ENCODE data around the gene PLD3.

PLD3 gene, protein sequence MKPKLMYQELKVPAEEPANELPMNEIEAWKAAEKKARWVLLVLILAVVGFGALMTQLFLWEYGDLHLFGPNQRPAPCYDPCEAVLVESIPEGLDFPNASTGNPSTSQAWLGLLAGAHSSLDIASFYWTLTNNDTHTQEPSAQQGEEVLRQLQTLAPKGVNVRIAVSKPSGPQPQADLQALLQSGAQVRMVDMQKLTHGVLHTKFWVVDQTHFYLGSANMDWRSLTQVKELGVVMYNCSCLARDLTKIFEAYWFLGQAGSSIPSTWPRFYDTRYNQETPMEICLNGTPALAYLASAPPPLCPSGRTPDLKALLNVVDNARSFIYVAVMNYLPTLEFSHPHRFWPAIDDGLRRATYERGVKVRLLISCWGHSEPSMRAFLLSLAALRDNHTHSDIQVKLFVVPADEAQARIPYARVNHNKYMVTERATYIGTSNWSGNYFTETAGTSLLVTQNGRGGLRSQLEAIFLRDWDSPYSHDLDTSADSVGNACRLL

DNA sequence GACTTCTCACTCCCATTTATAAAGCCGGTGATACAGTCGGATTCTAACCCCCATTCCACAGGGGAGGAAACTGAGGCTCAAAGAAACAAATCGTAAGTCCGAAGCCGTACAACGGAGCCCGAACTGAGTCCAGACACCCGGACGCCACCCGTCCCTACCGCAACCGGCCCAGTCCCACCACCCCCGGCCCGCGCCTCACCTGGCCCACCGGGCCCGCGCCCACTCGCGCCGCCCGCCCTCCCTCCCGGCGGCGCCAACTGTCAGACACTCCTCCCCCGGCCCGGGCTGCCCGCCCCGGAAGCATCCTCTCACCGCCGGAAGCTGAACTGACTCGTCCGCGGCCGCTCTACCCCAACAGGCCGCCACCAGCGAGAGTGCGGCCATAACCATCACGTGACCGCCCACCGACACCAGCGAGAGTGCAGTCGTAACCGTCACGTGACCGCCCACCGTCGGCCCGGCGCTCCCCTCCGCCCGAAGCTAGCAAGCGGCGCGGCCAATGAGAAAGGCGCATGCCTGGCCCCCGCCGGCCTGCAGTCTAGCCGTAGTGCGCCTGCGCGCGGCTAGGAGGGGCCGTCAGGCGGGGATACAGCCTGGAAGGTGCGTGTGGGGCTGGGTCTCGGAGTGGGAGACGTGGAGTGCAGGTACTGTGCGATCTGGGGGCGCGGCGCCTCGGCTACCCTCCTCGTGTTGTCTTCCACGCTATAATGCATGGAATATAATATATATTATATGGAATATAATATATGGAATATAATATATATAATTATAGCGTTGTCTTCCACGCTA is at the start of gene PLD3, which contains the start of gene C19orf47:
PLD3 (plus strand) TSS at position 571 of the 789 bp plus-strand sequence. CDS start 17,789 bp downstream, outside the sequence.
C19orf47 (minus strand) TSS at position 273 of the 789 bp plus-strand sequence. CDS start 6,540 bp downstream, outside the sequence.
- peak; percentile 97 to 98 for DNase-seq

DNA sequence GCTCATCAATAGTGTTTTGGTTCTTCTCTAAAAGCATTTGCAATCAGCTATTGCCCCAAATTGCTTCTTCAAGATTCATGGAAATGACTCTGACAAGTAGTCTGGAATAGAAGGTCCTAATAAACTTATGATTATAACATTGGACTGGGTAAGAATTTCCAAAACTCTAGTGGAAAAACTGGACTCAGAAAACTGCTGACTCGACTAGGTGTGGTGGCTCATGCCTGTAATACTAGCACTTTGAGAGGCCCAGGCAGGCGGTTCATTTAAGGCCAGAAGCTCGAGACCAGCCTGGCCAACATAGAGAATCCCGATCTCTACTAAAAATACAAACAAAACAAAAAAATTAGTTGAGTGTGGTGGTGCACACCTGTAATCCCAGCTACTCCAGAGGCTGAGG is 47.8 kb upstream of the PLD3 start:
- DNase-seq: no peak

DNA sequence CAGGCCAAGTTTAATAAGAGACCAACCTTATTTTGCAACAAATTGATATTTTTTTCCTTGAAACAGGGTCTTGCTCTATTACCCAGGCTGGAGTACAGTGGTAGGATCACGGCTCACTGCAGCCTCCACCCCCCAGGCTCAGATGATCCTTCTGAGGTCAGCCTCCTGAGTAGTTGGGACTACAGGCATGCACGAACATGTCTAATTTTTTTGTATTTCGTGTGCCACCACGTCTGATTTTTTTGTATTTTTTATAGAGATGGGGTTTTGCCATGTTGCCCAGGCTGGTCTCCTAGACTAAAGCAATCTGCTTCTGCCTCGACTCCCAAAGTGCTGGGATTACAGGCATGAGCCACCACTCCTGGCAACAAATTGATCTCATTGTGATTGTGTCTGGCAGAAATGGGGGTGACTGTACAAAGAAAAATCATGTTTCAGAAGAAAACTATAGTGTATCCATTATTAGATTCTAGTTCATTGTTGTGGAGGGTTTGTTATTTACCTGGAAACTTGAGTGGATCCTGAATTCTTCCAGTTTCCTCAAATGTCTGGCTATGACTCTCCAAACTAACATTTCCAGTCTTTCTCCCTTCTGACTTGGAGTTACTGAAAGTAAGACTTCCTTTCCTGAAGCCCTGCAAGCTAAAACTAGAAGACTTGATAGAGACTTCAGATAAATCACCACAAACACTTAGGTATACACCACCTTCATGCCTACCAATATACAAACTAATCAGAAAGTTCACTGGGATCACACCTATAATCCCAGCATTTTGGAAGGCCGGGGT is 46.1 kb upstream of the PLD3 start:
- no peak for DNase-seq

DNA sequence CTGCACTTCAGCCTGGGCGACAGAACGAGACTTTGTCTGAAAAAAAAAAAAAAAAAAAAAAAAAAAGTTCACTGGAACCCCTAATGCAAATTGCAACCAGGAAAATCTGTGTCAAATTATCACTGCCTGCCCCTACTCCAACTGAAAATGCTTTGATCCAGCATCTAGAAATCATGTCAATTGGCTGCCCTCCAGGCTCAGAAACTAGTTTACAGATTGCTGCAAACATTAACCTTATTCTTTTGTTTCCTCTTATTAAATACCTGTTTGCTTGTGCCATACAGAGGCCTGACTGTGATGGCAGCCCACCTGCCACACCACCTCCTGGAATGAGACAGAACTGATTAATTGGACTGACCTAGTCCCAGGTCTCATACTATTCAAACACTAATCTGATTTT is 44.7 kb upstream of the PLD3 start:
- no peak for DNase-seq

DNA sequence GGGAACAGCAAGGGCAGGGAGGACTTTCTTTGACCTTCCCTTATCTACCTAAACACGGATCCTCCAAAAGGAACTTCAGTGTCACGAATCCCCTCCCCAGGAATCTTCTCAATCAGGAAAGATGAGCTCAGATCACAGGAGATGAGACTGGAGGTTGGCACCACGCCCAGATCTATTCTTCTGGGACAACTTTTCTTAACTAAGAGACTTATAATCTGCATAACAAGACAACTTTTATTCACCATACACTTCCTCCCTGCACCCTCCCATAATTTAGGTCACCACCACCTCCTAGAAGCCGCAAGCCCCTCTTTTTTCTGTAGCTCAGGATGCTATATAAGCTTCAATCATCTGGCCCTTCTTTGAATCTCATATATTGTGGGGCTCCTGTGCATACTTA is 44.2 kb upstream of the PLD3 start:
- DNase-seq: no peak

DNA sequence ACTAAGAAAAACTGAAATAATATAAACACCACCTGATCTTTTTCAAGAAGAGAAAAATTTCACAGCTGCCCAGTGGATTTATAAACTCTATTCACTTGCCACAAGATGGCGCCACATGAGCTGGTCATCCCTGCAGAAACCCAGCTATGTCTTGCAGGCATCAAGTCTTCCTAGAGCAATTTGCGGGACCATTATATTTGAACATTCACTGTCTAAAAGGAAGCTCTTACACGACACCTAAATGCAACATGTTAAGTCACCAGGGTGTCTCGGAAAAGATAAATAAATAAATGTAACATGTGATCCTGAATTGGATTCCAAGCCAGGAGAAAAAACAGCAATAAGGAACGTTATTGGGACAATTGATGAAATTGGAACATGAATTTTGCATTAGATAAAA is 43.1 kb upstream of the PLD3 start:
- DNase-seq: peak; percentile 85 to 89

DNA sequence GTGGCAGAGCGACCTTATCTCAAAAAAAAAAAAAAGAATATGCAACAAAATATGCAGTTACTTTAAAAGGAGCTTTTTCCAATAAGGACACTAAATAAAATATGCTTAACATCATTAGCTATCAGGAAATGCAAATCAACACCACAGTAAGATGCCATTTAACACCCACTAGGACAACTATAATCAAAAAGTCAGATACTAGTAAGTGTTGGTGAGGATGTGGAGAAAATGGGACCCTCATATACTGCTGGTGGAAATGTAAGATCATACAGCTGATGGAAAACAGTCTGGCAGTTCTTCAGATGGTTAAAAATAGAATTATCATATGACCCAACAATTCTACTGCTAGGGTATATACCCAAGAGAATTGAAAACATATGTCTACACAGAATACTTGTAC is 38.8 kb upstream of the PLD3 start:
- no peak for DNase-seq

DNA sequence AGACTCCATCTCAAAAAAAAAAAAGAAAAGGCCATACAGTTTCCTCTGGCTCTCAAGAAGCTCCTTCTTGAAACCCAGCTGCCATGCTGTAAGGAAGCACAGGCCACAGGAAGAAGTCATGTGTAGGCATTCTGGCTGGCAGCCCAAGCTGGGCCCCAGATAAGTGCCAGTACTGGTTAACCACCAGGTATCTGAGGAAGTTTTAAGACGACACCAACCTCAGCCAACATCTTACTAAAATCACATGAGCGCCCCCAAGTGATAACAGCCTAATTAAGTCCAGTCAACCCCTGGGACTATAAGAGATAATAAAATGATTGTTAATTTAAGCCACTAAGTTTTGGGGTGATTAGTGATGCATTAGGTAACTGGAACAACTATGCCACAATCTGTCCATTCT is 36.0 kb upstream of the PLD3 start:
- peak; percentile 14 to 15 for DNase-seq

DNA sequence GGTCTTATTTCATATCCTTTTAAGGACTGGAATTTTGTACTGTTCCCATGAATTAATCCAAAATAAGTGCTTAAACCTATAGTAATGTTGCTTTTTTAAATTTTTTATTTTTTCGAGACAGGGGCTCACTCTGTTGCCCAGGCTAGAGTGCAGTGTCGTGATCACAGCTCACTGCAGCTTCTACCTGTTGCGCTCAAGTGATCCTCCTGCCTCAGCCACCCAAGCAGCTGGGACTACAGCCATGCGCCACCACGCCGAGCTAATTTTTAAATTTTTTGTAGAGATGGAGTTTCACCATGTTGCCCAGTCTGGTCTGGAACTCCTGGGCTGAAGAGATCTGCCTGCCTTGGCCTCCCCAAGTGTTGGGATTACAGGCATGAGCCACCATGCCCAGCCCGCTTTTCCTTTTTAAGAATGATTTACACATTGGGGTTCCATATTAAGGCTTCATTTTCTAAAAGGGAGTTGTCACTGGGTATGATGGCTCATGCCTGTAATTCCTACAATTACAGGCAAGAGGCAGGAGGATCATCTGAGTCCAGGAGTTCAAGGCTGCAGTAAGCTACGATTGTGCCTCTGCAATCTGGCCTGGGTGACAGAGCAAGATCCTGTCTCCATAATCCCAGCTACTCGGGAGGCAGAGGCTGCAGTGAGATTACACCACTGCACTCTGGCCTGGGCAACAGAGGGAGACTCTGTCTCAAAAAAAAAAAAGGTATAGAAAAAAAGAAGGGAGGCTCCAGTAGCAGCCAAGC is 35.1 kb upstream of the PLD3 start:
- no peak for DNase-seq

DNA sequence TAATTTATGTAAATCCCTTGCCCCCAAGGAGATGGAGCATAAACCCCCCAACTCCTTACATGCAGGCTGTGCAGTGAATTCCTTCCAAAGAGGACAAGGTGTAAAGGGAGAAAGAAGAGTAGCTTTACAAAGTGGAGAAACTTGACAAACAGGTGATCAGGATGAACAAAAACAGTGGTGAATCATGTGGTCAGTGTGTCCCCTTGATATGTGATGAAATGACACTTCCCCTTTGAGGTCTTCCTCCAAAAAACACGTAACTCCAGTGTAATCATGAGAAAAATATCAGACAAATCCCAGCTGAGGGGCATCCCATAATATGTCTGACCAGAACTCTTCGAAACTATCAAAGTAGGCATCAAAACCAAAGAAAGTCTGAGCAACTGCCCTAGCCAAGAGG is 33.8 kb upstream of the PLD3 start:
- peak in 1 of 2 experiments; percentile 3 for DNase-seq

DNA sequence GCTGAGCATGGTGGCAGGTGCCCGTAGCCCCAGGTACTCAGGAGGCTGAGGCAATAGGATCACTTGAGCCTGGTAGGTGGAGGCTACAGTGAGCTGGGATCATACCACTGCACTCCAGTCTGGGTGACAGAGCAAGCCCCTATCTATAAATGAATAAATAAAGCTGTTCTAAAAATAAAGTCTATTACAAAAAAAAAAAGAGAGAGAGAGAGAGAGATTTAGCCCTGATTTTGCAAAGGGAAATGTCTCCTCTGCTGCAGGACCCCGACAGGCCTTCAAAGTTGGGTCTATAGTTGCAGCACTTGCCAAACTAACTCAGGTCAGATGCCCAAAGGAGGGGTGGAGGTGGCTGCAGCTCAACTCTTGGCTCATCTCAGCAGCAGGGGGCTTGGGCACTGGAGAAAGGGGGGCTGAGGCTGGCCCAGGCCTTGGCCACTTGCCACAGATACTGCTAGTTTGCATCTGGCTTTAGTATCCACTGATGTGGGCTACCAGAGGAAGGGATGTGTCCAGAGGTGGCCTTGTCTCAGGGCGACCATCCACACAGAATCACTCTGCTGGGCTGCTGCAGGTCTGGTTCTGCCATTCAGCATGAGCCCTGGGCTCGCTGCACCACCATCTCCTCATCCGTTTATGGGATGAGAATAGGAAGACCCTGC is 32.6 kb upstream of the PLD3 start:
- DNase-seq: no peak

DNA sequence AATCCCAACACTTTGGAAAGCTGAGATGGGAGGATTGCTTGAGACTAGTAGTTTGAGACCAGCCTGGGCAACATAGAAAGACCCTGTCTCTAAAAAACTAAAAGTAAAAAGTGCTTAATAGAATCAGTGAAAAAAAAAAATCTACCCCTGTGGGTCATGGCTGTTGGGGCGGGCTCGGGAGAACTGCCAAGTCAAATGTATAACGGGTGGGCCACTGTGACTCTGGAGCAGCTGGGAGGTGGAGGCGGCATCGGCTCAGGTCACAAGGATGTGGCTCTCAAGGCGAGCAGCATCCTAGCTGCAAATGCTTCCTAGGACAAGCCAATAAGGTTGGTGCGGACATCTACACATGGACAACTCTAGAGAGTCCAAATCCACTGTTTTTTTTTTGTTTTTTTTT is 31.2 kb upstream of the PLD3 start:
- DNase-seq: no peak

DNA sequence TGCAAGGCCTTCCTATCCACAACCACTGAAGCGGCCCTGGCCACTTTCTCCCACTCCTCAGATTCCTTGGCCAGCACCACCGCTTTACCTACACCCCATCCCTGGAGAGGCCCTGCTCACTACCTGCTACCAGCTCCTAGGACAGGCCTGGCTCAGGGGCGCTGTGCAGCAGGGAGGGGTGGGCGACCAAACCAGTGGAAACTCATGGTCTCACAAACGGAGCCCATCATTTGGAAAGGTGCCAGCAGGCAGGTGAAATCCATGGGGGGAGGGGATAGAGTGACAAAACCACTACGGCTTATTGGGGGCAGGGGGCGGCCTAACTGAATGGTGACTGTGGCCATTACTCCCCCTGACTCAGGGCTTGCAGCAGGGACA is 27.9 kb upstream of the PLD3 start:
- no peak for DNase-seq

DNA sequence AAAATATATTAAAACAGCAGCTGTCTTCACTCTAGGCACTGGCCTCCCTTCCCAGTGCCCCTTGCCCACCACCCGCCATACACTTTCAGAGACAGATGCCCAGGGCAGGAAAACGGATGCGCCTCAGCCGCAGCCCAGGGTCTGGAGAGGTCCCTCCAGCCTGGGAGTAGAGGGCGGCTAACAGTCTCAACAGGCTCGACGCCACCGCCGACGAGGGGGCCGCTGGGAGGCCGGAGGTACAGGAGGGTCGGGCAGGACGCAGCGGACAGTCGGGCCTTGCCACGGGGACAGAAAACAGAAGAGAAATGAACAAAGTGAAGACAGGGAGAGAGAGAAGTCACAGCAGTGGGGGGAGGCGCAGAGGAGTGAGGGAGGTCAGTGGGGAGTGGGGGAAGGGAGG is 27.4 kb upstream of the PLD3 start:
- DNase-seq: no peak

DNA sequence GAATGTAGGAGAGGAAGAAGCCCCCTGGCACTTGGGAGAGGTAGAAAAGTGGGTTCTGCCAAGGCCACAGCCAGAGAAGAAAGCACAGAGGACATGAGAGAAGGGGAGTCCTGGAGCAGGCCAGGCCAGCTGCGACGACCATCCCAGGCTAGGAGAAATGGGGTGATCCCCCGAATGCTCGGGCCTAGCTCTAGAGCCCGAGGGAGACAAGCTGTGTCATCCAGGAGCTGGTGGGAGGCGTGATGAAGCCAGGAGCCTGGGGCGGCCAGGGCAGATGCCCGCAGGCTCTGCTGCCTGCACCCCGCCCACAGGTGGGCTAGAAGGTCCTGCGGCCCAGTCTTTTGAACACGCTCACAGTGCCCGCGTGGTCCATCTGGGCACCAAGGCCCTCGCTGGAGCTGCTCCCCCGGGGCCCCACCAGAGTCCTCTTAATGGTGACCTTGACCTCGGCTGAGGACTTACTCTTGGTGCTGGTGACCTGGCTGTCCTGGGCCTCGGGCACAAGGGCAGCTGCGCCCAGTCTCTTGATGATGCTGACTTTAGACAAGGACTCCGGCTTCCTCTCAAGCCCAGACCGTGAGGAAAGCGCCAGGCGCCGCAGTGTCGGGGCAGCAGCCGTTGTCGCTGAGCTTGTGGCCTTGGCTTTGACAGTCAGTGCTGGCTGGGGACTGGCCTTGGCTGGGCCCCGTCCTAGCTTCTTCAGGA is 26.8 kb upstream of the PLD3 start:
- no peak for DNase-seq

DNA sequence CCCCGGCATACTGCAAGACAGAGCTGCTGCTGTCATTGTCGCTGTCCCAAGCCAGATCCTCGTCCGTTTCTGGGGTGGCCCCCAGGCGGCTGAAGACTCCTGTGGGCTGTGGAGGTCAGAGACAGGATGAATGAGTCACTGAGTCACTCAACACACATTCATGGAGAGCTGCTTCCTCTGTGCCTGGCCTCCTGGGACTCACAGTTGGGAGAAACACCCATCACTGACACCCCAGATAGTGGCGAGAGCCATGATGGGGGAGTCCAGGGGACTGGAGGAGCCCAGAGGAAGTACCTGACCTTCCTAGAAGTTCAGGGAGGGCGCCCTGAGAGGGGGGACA is 26.3 kb upstream of the PLD3 start:
- no peak for DNase-seq

DNA sequence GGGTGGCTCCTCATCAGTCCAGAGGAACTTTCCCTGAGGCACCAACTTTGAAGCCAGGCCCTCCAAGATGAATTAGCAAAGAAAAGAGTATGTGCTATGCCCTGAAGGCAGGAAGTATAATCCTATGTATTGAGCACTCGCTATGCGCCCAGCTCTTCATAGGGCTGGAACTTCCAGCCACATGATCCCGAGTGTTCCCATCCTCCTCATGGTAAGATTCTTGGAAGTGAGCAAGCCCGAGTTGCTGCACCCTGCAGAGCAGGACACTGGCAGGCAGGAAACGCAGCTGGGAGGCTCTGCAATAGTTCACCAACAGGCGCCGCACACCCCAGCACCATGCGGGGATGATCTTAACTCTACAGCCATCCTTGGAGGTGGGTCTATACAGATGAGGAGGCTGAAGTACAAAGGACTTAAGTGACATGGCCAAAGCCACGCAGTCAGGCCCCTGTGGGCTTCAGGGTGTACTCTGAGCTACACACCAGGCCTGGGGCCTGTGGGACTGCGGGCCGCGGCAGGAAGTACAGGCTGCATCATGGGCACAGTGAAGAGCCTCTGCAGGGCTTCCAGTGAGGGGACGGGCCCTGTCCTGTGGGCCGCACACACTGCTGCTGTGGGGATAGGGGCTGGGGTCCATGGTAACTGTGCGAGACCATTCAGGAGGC is 25.4 kb upstream of the PLD3 start:
- DNase-seq: no peak

DNA sequence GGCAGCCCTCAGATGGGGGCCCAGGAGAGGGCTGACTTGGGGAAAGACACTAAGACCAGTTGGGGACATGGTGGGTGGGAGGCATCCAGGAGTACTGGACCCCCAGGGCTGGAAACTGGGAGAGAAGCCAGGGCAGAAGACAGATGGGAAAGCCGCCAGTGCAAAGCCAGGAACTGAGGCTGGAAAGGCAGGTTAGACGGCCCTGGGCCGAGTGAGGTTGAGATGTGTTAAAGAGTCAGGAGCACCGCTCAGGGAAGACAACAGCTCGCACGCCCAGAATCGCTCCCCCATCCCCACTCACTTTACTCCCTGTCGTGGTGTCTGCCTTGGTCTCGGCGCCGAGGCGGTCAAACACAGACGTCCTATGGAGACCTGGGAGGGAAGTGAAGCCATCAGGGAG is 24.8 kb upstream of the PLD3 start:
- no peak for DNase-seq

DNA sequence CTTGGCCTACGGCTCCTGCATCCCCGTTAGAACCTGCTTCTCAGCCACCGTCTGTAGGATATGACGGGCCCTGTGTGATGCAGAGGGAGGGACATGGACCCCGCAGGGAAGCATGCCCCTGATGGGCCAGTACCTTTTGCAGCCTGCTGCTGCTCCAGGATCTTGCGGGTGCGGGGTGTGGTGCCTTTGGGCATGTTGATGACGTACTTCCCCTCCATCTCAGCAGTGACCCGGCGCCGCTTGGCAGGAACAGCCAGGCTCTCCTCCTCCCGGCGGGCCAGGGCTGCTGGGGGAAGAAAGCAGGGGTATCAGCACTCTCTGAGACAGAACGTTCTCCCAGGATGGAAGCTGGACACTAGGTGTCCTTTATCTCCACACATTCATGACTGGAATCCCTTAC is 22.3 kb upstream of the PLD3 start:
- no peak for DNase-seq

DNA sequence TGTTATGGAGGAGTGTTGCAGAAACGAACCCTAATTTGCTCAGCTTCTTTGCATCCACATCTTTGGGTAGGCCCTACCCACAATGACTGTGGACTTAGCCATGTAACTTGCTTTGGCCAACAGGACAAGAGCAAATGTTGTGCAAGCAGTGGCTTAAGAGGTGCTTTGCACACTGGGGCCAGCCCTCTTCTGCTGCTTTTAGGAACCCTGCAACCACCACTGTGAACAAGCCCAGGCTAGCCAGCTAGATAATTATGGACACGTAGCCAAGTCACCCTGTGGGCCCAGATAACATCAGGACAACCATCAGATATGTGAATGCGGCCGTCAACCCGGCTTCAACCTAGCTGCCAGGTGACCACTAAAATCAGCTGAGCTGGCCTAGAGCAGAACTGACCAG is 17.4 kb upstream of the PLD3 start:
- no peak for DNase-seq

DNA sequence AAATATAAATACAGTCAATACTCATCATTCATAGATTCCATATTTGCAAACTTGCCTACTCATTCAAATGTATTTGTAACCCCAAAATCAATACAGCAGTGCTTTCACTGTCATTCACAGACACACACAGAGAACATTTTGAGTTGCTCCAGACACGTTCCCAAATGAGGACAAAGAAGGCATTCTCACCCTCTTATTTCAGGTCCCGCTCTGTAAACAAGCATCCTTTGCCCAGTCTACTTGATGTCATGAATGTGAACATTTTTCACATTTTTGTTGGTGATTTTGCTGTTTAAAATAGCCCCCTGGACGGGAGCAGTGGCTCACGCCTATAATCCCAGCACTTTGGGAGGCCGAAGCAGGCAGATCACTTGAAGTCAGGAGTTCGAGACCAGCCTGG is 15.8 kb upstream of the PLD3 start:
- DNase-seq: no peak
